Measurements from ENCODE around the gene USHBP1. TPM values are rescaled to one million over a fixed set of nuclear protein-coding genes. Genes with fewer than 3 reads are reported as not detected.

USHBP1 gene
- total RNA-seq, 4 donors from 2014 or later, result 1.6 to 11.6 (median 2.5) TPM

- TF ChIP-seq CTCF (IDR thresholded peaks at IDR 0.05) (no peak), POLR2A (IDR thresholded peaks at IDR 0.05) (no peak)
- Histone ChIP-seq H3K36me3 (peaks cover 0 to 36% (median 0%) of the 10 kb centered on the region in 3 donors), H3K4me3 (no peak overlapping the region), H3K4me1 (peaks cover 3 to 65% (median 12%) of the 10 kb centered on the region in 4 donors), H3K27ac (peak overlapping the region in 2 of 4 donors; percentile 35 to 80), H3K9me3 (no peaks in the 10 kb centered on the region), H3K27me3 (no peaks in the 10 kb centered on the region)
- no peak for DNase-seq
Measured at GRCh38 chr19:17236811-17237543, 27.6 kb downstream of the USHBP1 start.

- H3K27ac ChIP-seq, result peak overlapping the region; percentile 47 to 80 (median 73)
- TF ChIP-seq POLR2A (IDR thresholded peaks at IDR 0.05) (no peak), CTCF (IDR thresholded peaks at IDR 0.05) (no peak)
- H3K36me3 ChIP-seq, result peaks cover 0 to 44% (median 0%) of the 10 kb centered on the region in 3 donors
- H3K27me3 ChIP-seq, result no peaks in the 10 kb centered on the region
- H3K4me1 ChIP-seq, result peaks cover 3 to 57% (median 12%) of the 10 kb centered on the region in 4 donors
- H3K4me3 ChIP-seq, result peak overlapping the region; percentile 46 to 66 (median 61)
- H3K9me3 ChIP-seq, result no peaks in the 10 kb centered on the region
- peak in 1 of 3 donors; percentile 63 for DNase-seq
Measured at GRCh38 chr19:17235971-17236777, 28.4 kb downstream of the USHBP1 start.

GRCh38 chr19:17235300-17235970 lies 29.1 kb downstream of the USHBP1 start:
- Histone ChIP-seq H3K4me1 (peaks cover 3 to 51% (median 12%) of the 10 kb centered on the region in 4 donors), H3K27me3 (no peaks in the 10 kb centered on the region), H3K27ac (peak overlapping the region; percentile 47 to 80 (median 73)), H3K9me3 (no peaks in the 10 kb centered on the region), H3K36me3 (peaks cover 0 to 47% (median 0%) of the 10 kb centered on the region in 3 donors), H3K4me3 (peak overlapping the region; percentile 46 to 66 (median 61))
- TF ChIP-seq POLR2A (IDR thresholded peaks at IDR 0.05) (no peak), CTCF (IDR thresholded peaks at IDR 0.05) (peak; percentile 20 to 64 (median 52))
- DNase-seq, result peak; percentile 76 to 91 (median 86)

- Histone ChIP-seq H3K27ac (peak overlapping the region; percentile 47 to 80 (median 73)), H3K27me3 (no peaks in the 10 kb centered on the region), H3K9me3 (no peaks in the 10 kb centered on the region), H3K4me1 (peaks cover 3 to 46% (median 12%) of the 10 kb centered on the region in 4 donors), H3K36me3 (peaks cover 0 to 47% (median 0%) of the 10 kb centered on the region in 3 donors), H3K4me3 (peak overlapping the region; percentile 46 to 66 (median 61))
- peak; percentile 67 to 87 (median 76) for DNase-seq
- TF ChIP-seq CTCF (IDR thresholded peaks at IDR 0.05) (no peak), POLR2A (IDR thresholded peaks at IDR 0.05) (peak in 1 of 2 donors; percentile 3)
Measured at GRCh38 chr19:17234911-17235299, 29.6 kb downstream of the USHBP1 start.

GRCh38 chr19:17232258-17232657 lies 32.3 kb downstream of the USHBP1 start:
- H3K4me3 ChIP-seq, result no peak overlapping the region
- peaks cover 0 to 40% (median 0%) of the 10 kb centered on the region in 3 donors for H3K36me3 ChIP-seq

More at GRCh38 chr19:17232258-17232657, 32.3 kb downstream of the USHBP1 start:
- Histone ChIP-seq H3K27me3 (no peaks in the 10 kb centered on the region), H3K27ac (no peak overlapping the region), H3K4me1 (peaks cover 3 to 32% (median 12%) of the 10 kb centered on the region in 4 donors), H3K9me3 (no peaks in the 10 kb centered on the region)
- TF ChIP-seq CTCF (IDR thresholded peaks at IDR 0.05) (no peak), POLR2A (IDR thresholded peaks at IDR 0.05) (no peak)
- no peak for DNase-seq

Measured in Peyer's patch (tissue), 4 donors.